MM.1S (cell line): ENCODE data around the gene GDF2.

Experiments used
- DNase-seq: peaks from one replicate; pipeline ENCODE4 v3.0.0-alpha.2; 2015
- H2AFZ ChIP-seq: fragments of 300-600 bp; sonication (generic); 2 replicates; pipeline ENCODE4 v1.6.0; 2016; ENCODE audit warnings: antibody characterized with exemption, low read length
- H3F3A ChIP-seq: fragments of 300-600 bp; sonication (generic); 2 replicates; pipeline ENCODE4 v1.6.1; 2016; ENCODE audit warnings: mild to moderate bottlenecking, antibody characterized with exemption, low read length, moderate library complexity, mixed read lengths; ENCODE audit not compliant: insufficient read depth
- H3K27ac ChIP-seq: fragments of 300-600 bp; sonication (generic); 2 replicates; pipeline ENCODE4 v1.5.1; 2016; ENCODE audit warnings: mild to moderate bottlenecking, low read length
- H3K27me3 ChIP-seq: fragments of 300-600 bp; sonication (generic); replicated peaks from 2 replicates; pipeline ENCODE4 v1.6.0; 2016; ENCODE audit warnings: low read length; ENCODE audit not compliant: insufficient read depth
- H3K36me3 ChIP-seq: fragments of 300-600 bp; sonication (generic); replicated peaks from 2 replicates; pipeline ENCODE4 v1.6.1; 2016; ENCODE audit warnings: mild to moderate bottlenecking, low read length, mixed read lengths; ENCODE audit not compliant: insufficient read depth
- H3K4me1 ChIP-seq: fragments of 300-600 bp; sonication (generic); 2 replicates; pipeline ENCODE4 v1.6.1; 2016; ENCODE audit warnings: low read length, mixed read lengths
- H3K4me2 ChIP-seq: fragments of 300-600 bp; sonication (generic); 2 replicates; pipeline ENCODE4 v1.6.0; 2016; ENCODE audit warnings: low read depth, low read length
- H3K4me3 ChIP-seq: fragments of 300-600 bp; sonication (generic); 2 replicates; pipeline ENCODE4 v1.5.1; 2016; ENCODE audit warnings: low read length, mixed read lengths
- H3K79me2 ChIP-seq: fragments of 300-600 bp; sonication (generic); 2 replicates; pipeline ENCODE4 v1.6.1; 2016; ENCODE audit warnings: mixed run types, low read length, mixed read lengths
- H3K9ac ChIP-seq: fragments of 300-600 bp; sonication (generic); 2 replicates; pipeline ENCODE4 v1.6.1; 2016; ENCODE audit warnings: low read length, mixed read lengths
- H3K9me2 ChIP-seq: fragments of 300-600 bp; sonication (generic); replicated peaks from 2 replicates; pipeline ENCODE4 v1.6.1; 2016; ENCODE audit warnings: mild to moderate bottlenecking, low read length, mixed read lengths; ENCODE audit not compliant: insufficient read depth
- H3K9me3 ChIP-seq: fragments of 300-600 bp; sonication (generic); replicated peaks from 2 replicates; pipeline ENCODE4 v1.6.1; 2016; ENCODE audit warnings: mild to moderate bottlenecking, low read length, mixed read lengths; ENCODE audit not compliant: insufficient read depth
- H4K20me1 ChIP-seq: fragments of 300-600 bp; sonication (generic); 2 replicates; pipeline ENCODE4 v1.6.1; 2016; ENCODE audit warnings: mild to moderate bottlenecking, low read length, moderate library complexity, mixed read lengths; ENCODE audit not compliant: insufficient read depth
- CTCF ChIP-seq: fragments of 300-600 bp; sonication (generic); IDR thresholded peaks from 2 replicates; pipeline ENCODE4 v1.5.1; 2016; ENCODE audit warnings: antibody characterized with exemption, low read length, mixed read lengths
- EZH2 ChIP-seq: fragments of 300-600 bp; sonication (generic); optimal IDR thresholded peaks from 2 replicates; pipeline ENCODE3; 2017; ENCODE audit warnings: low read depth, mild to moderate bottlenecking, antibody characterized with exemption, low read length, mixed read lengths
- EZH2phosphoT487 ChIP-seq: fragments of 300-600 bp; sonication (generic); IDR thresholded peaks from 2 replicates; pipeline ENCODE4 v1.6.1; 2018; ENCODE audit warnings: antibody characterized with exemption, low read length

Gene GDF2

GRCh38 chr10:47344996-47345870 is 23.0 kb downstream of the GDF2 start:
- no peak overlapping the region for H2AFZ ChIP-seq
- H3K79me2 ChIP-seq = no peaks in the 10 kb centered on the region
- H3K27me3 ChIP-seq = peaks cover 32% of the 10 kb centered on the region
- no peak for DNase-seq
- no peaks in the 10 kb centered on the region for H4K20me1 ChIP-seq
- no peaks in the 10 kb centered on the region for H3K9me3 ChIP-seq
- no peak overlapping the region for H3K9ac ChIP-seq
- TF ChIP-seq CTCF (no peak), EZH2 (no peak), EZH2phosphoT487 (no peak)
- H3K4me2 ChIP-seq = no peak overlapping the region
- H3F3A ChIP-seq = no peaks in the 10 kb centered on the region
- H3K36me3 ChIP-seq = no peaks in the 10 kb centered on the region
- H3K9me2 ChIP-seq = no peaks in the 10 kb centered on the region
- H3K4me3 ChIP-seq = no peak overlapping the region
- no peak overlapping the region for H3K27ac ChIP-seq
- H3K4me1 ChIP-seq = no peaks in the 10 kb centered on the region

- Histone ChIP-seq H3K4me3 (no peak overlapping the region), H3K4me1 (no peaks in the 10 kb centered on the region), H4K20me1 (no peaks in the 10 kb centered on the region), H3K9ac (no peak overlapping the region), H3K36me3 (no peaks in the 10 kb centered on the region), H3F3A (no peaks in the 10 kb centered on the region), H3K27ac (no peak overlapping the region), H3K27me3 (peaks cover 47% of the 10 kb centered on the region), H3K79me2 (no peaks in the 10 kb centered on the region), H3K9me2 (no peaks in the 10 kb centered on the region), H2AFZ (no peak overlapping the region), H3K9me3 (no peaks in the 10 kb centered on the region), H3K4me2 (no peak overlapping the region)
- no peak for DNase-seq
- no peak for TF ChIP-seq EZH2
- TF ChIP-seq CTCF = no peak
- TF ChIP-seq EZH2phosphoT487 = no peak
These were observed 24.5 kb downstream of the GDF2 start for GRCh38 chr10:47346581-47347302.

GRCh38 chr10:47347303-47347675 is 25.0 kb downstream of the GDF2 start:
- H3K79me2 ChIP-seq = no peaks in the 10 kb centered on the region
- H2AFZ ChIP-seq = no peak overlapping the region
- no peaks in the 10 kb centered on the region for H3K9me3 ChIP-seq
- H3K36me3 ChIP-seq = no peaks in the 10 kb centered on the region
- H3K9me2 ChIP-seq = no peaks in the 10 kb centered on the region
- H3K4me1 ChIP-seq = no peaks in the 10 kb centered on the region
- H3K9ac ChIP-seq = no peak overlapping the region
- no peak overlapping the region for H3K27ac ChIP-seq
- no peak overlapping the region for H3K4me2 ChIP-seq
- TF ChIP-seq EZH2phosphoT487 = no peak
- TF ChIP-seq EZH2 = no peak
- no peak for TF ChIP-seq CTCF
- peaks cover 52% of the 10 kb centered on the region for H3K27me3 ChIP-seq
- no peak overlapping the region for H3K4me3 ChIP-seq
- H3F3A ChIP-seq = no peaks in the 10 kb centered on the region
- H4K20me1 ChIP-seq = no peaks in the 10 kb centered on the region
- no peak for DNase-seq
